B cell (primary cell): ENCODE data around the gene STK24. TPM values are rescaled to one million over a fixed set of nuclear protein-coding genes. Genes with fewer than 3 reads are reported as not detected.

Experiments
- ATAC-seq: fragments of 200-7000 bp; cut with Tn5 transposase; one replicate; pipeline ENCODE4 v1.10.0; 2021; ENCODE audit warnings: low read depth, mild to moderate bottlenecking, moderate number of reproducible peaks, moderate library complexity
- CTCF ChIA-PET: fragments of 350-600 bp; sonication (Branson Sonifier 250); formaldehyde crosslinking; loops from one replicate; lab custom pipeline; 2021; ENCODE audit warnings: antibody characterized with exemption, inconsistent platforms; lab: Charles Lee
- POLR2A ChIA-PET: fragments of 350-600 bp; sonication (Branson Sonifier 250); formaldehyde crosslinking; loops from one replicate; lab custom pipeline; 2021; ENCODE audit warnings: antibody characterized with exemption; lab: Charles Lee
- DNase-seq: peaks from one replicate; pipeline ENCODE4 v3.0.0; 2013
- H2AFZ ChIP-seq: 2 replicates; pipeline ENCODE4 v1.6.1; 2012; ENCODE audit warnings: mild to moderate bottlenecking, low read depth, low read length; ENCODE audit not compliant: insufficient read depth, poor library complexity, severe bottlenecking
- H3K27ac ChIP-seq, 2 donors: 1 replicate in 1 of 2; 2 replicates in 1 of 2; pipeline ENCODE4 v1.5.1; 2012 to 2013; ENCODE audit warnings: low read length in 2 of 2, mild to moderate bottlenecking in 2 of 2, moderate library complexity in 1 of 2
- H3K27me3 ChIP-seq, 4 experiments: fragments of 200-600 bp in 1 of 4; sonication (generic) in 1 of 4; replicated peaks in 1 of 4; 1 replicate in 2 of 4; 2 replicates in 2 of 4; pipeline versions ENCODE4 v1.6.1 to v1.7.0; 2013 to 2016; ENCODE audit warnings: low read length in 3 of 4, mild to moderate bottlenecking in 2 of 4, mixed read lengths in 1 of 4, moderate library complexity in 1 of 4; ENCODE audit not compliant: insufficient read depth in 4 of 4, control insufficient read depth in 3 of 4; ENCODE audit errors: control extremely low read depth in 1 of 4
- H3K36me3 ChIP-seq, 2 experiments: replicated peaks in 1 of 2; 1 replicate in 1 of 2; 2 replicates in 1 of 2; pipeline versions ENCODE4 v1.6.1 to v1.7.1; 2013; ENCODE audit warnings: low read length in 1 of 2; ENCODE audit not compliant: insufficient read depth in 2 of 2, control insufficient read depth in 1 of 2; ENCODE audit errors: control extremely low read depth in 1 of 2, extremely low read depth in 1 of 2
- H3K4me1 ChIP-seq, 2 donors: fragments of 200-600 bp in 1 of 2; sonication (generic) in 1 of 2; 1 replicate in 1 of 2; 2 replicates in 1 of 2; pipeline versions ENCODE4 v1.5.1 to v1.6.1; 2013 to 2017; ENCODE audit warnings: low read length in 2 of 2; ENCODE audit not compliant: control insufficient read depth in 2 of 2, insufficient read depth in 2 of 2
- H3K4me2 ChIP-seq: replicated peaks from 2 replicates; pipeline ENCODE3; 2012; ENCODE audit warnings: mild to moderate bottlenecking, low read depth, low read length; ENCODE audit not compliant: poor library complexity, severe bottlenecking
- H3K4me3 ChIP-seq, 5 experiments: fragments of 200-600 bp in 1 of 5; sonication (generic) in 1 of 5; 1 replicate in 3 of 5; 2 replicates in 2 of 5; pipeline versions ENCODE4 v1.5.1 to v1.7.0; 2011 to 2016; ENCODE audit warnings: low read length in 4 of 5, mild to moderate bottlenecking in 4 of 5, low read depth in 2 of 5, control low read depth in 1 of 5, moderate library complexity in 1 of 5; ENCODE audit not compliant: insufficient read depth in 1 of 5; ENCODE audit errors: control extremely low read depth in 1 of 5, extremely low read depth in 1 of 5
- H3K79me2 ChIP-seq: fragments of 200-600 bp; sonication (generic); one replicate; pipeline ENCODE4 v1.6.0; 2016; ENCODE audit warnings: low read length; ENCODE audit not compliant: control insufficient read depth, insufficient read depth
- H3K9ac ChIP-seq: fragments of 200-600 bp; sonication (generic); 2 replicates; pipeline ENCODE4 v1.6.1; 2017; ENCODE audit warnings: mild to moderate bottlenecking, low read length, moderate library complexity
- H3K9me3 ChIP-seq, 3 donors: one replicate each; pipeline versions ENCODE4 v1.6.1 to v1.7.1; 2013; ENCODE audit warnings: low read length in 2 of 3; ENCODE audit not compliant: control insufficient read depth in 2 of 3, insufficient read depth in 1 of 3; ENCODE audit errors: control extremely low read depth in 1 of 3
- H4K20me1 ChIP-seq: 2 replicates; pipeline ENCODE4 v1.6.0; 2012; ENCODE audit warnings: mild to moderate bottlenecking, low read length; ENCODE audit not compliant: insufficient read depth, control insufficient read depth, poor library complexity, severe bottlenecking
- H3K27ac Mint-ChIP-seq: one replicate; pipeline ENCODE4 v1.8.0; 2021; ENCODE audit warnings: mixed read lengths
- H3K27me3 Mint-ChIP-seq: one replicate; pipeline ENCODE4 v1.8.0; 2021; ENCODE audit warnings: mixed read lengths
- H3K4me1 Mint-ChIP-seq: one replicate; pipeline ENCODE4 v1.8.0; 2021; ENCODE audit warnings: mixed read lengths
- H3K4me3 Mint-ChIP-seq: one replicate; pipeline ENCODE4 v1.8.0; 2021; ENCODE audit warnings: mixed read lengths
- H3K9me3 Mint-ChIP-seq: one replicate; pipeline ENCODE4 v1.8.0; 2022; ENCODE audit warnings: mixed read lengths; ENCODE audit not compliant: insufficient read depth
- CTCF ChIP-seq: fragments of 200-600 bp; IDR thresholded peaks from one replicate; pipeline ENCODE4 v1.8.0; 2022; ENCODE audit warnings: antibody characterized with exemption, mild to moderate bottlenecking
- EZH2 ChIP-seq: IDR thresholded peaks from 2 replicates; pipeline ENCODE4 v1.6.1; 2012; ENCODE audit warnings: borderline replicate concordance, low read depth, mild to moderate bottlenecking, moderate library complexity, low read length; ENCODE audit not compliant: insufficient read depth, poor library complexity, severe bottlenecking
- WGBS: methylation state at CpG from one replicate; pipeline ENCODE4 v1.1.5; 2013; ENCODE audit warnings: missing lambda C conversion rate; ENCODE audit not compliant: insufficient coverage; 5-methylcytosine and 5-hydroxymethylcytosine counted together
- intact Hi-C: fragments of 100-400 bp; cut with micrococcal nuclease; formaldehyde crosslinking; loops from one replicate; pipeline ENCODE4 v1.10.0; 2022
- polyA plus RNA-seq: library from polyadenylated mRNA; depleted of rRNA; stranded (reverse); fragments of >200 nt; gene quantifications from 2 replicates; pipeline ENCODE4 v1.2.3, GENCODE V29; 2012
- total RNA-seq, 2 donors: library from RNA; stranded (reverse); fragments of 120-200 nt in 1 of 2; gene quantifications; 1 replicate in 1 of 2; 2 replicates in 1 of 2; pipeline versions ENCODE4 v1.2.3 to v1.2.4, GENCODE V29; 2013 to 2022

Gene STK24
- total and polyA plus RNA-seq, 2 donors (not counting 1 experiment from before 2014, with no cell fraction given) = 47.2 to 117 TPM

GRCh38 chr13:98540476-98540875 is 36.4 kb downstream of the STK24 start:
- Histone ChIP-seq H3K27me3 (no peaks in the 10 kb centered on the region), H3K9me3 (no peaks in the 10 kb centered on the region), H3K9ac (no peak overlapping the region), H3K27ac (no peak overlapping the region), H3K4me3 (no peak overlapping the region), H3K79me2 (peaks cover 100% of the 10 kb centered on the region), H3K4me1 (peaks cover 53 to 57% of the 10 kb centered on the region in 2 donors), H3K36me3 (peaks cover 4 to 28% of the 10 kb centered on the region in 2 experiments), H4K20me1 (peaks cover 99% of the 10 kb centered on the region), H2AFZ (no peak overlapping the region), H3K4me2 (no peak overlapping the region)
- CTCF ChIA-PET = interaction anchor here (0.6 to 1.9 kb wide), 6 partner anchors 10 to 95 kb away, joined by 3 to 7 read pairs (median 4); no protein-coding TSS in a partner anchor
- no peak for DNase-seq
- no peaks in the 10 kb centered on the region for H3K9me3 Mint-ChIP-seq
- intact Hi-C loops = loop anchor here (5.0 kb wide), 2 partner anchors 33 to 37 kb away; partner anchors contain the start of gene STK24
- no peaks in the 10 kb centered on the region for H3K27me3 Mint-ChIP-seq
- H3K4me3 Mint-ChIP-seq = no peak overlapping the region
- no peak for TF ChIP-seq CTCF
- TF ChIP-seq EZH2 = no peak
- WGBS = 100% methylated on average over 1 of the region's 1 CpG
- peaks cover 90% of the 10 kb centered on the region for H3K4me1 Mint-ChIP-seq
- H3K27ac Mint-ChIP-seq = peak overlapping the region; percentile 41
- POLR2A ChIA-PET = no interaction called here
- no peak for ATAC-seq

GRCh38 chr13:98539666-98540065 is 37.2 kb downstream of the STK24 start:
- H3K9ac ChIP-seq = no peak overlapping the region
- H3K36me3 ChIP-seq = peaks cover 4 to 28% of the 10 kb centered on the region in 2 experiments
- ATAC-seq (no peak), DNase-seq (no peak)
- Mint-ChIP-seq H3K4me3 (no peak overlapping the region), H3K4me1 (peaks cover 89% of the 10 kb centered on the region), H3K9me3 (no peaks in the 10 kb centered on the region), H3K27ac (peak overlapping the region; percentile 15), H3K27me3 (no peaks in the 10 kb centered on the region)
- ChIA-PET POLR2A (no interaction called here), CTCF (interaction anchor here (1.4 to 1.9 kb wide), 3 partner anchors 9 to 94 kb away, joined by 4 to 7 read pairs (median 5); no protein-coding TSS in a partner anchor)
- H3K79me2 ChIP-seq = peaks cover 98% of the 10 kb centered on the region
- H2AFZ ChIP-seq = no peak overlapping the region
- no peak overlapping the region for H3K4me2 ChIP-seq
- no peak overlapping the region for H3K27ac ChIP-seq
- H3K9me3 ChIP-seq = no peaks in the 10 kb centered on the region
- H3K27me3 ChIP-seq = no peaks in the 10 kb centered on the region
- intact Hi-C loops = loop anchor here (5.0 kb wide), 2 partner anchors 32 to 38 kb away; partner anchors contain the start of gene STK24
- peaks cover 55 to 58% of the 10 kb centered on the region in 2 donors for H3K4me1 ChIP-seq
- TF ChIP-seq CTCF (no peak), EZH2 (no peak)
- WGBS = 99% methylated on average over 5 of the region's 7 CpGs
- H3K4me3 ChIP-seq = no peak overlapping the region
- H4K20me1 ChIP-seq = peaks cover 100% of the 10 kb centered on the region
